LNCaP clone FGC (cell line): Measurements from ENCODE around the gene CACNA1S.

ENCODE experiments used
- DNase-seq: peaks from one replicate; pipeline ENCODE4 v3.0.0-alpha.2; 2011; ENCODE audit warnings: low read depth
- H3K4me3 ChIP-seq: 2 replicates; pipeline ENCODE4 v1.5.1; 2011; ENCODE audit warnings: mild to moderate bottlenecking, low read depth, low read length, control low read depth
- CTCF ChIP-seq: IDR thresholded peaks from 2 replicates; pipeline ENCODE4 v1.5.1; 2012; ENCODE audit warnings: mild to moderate bottlenecking; ENCODE audit not compliant: control insufficient read depth, insufficient read depth; ENCODE audit errors: extremely low read depth

Gene CACNA1S

GRCh38 chr1:201089596-201089995 is 22.6 kb downstream of the CACNA1S start:
- DNase-seq, result no peak
- TF ChIP-seq CTCF, result no peak
- H3K4me3 ChIP-seq, result no peak overlapping the region

GRCh38 chr1:201088901-201089525 is 23.2 kb downstream of the CACNA1S start:
- H3K4me3 ChIP-seq, result no peak overlapping the region
- no peak for TF ChIP-seq CTCF
- DNase-seq, result no peak

- no peak overlapping the region for H3K4me3 ChIP-seq
- DNase-seq, result no peak
- no peak for TF ChIP-seq CTCF
Observed at GRCh38 chr1:201088395-201088794, 23.8 kb downstream of the CACNA1S start.

GRCh38 chr1:201085902-201086735 is 26.1 kb downstream of the CACNA1S start:
- peak; percentile 55 for TF ChIP-seq CTCF
- DNase-seq, result no peak
- H3K4me3 ChIP-seq, result no peak overlapping the region

GRCh38 chr1:201084295-201084694 is 27.9 kb downstream of the CACNA1S start:
- DNase-seq, result no peak
- H3K4me3 ChIP-seq, result no peak overlapping the region
- TF ChIP-seq CTCF, result no peak

- TF ChIP-seq CTCF, result no peak
Observed at GRCh38 chr1:201083741-201084140, 28.5 kb downstream of the CACNA1S start.

More at GRCh38 chr1:201083741-201084140, 28.5 kb downstream of the CACNA1S start:
- H3K4me3 ChIP-seq, result no peak overlapping the region
- no peak for DNase-seq
